GM18517 (cell line): ENCODE results near the gene C19orf38.
"Not testable (repeated sequence)": the region's sequence is repeated elsewhere in the genome, so short reads cannot be mapped to it uniquely, and the experiment has no call there.

ENCODE experiments used
- ATAC-seq: cut with Tn5 transposase; IDR thresholded peaks from one replicate; pipeline ENCODE4 v1.9.1; 2021; ENCODE audit warnings: mild to moderate bottlenecking, moderate library complexity; ENCODE audit not compliant: unreplicated experiment

C19orf38 gene

GRCh38 chr19:10820173-10820572, 28.0 kb upstream of the C19orf38 start:
- ATAC-seq: no peak

DNA sequence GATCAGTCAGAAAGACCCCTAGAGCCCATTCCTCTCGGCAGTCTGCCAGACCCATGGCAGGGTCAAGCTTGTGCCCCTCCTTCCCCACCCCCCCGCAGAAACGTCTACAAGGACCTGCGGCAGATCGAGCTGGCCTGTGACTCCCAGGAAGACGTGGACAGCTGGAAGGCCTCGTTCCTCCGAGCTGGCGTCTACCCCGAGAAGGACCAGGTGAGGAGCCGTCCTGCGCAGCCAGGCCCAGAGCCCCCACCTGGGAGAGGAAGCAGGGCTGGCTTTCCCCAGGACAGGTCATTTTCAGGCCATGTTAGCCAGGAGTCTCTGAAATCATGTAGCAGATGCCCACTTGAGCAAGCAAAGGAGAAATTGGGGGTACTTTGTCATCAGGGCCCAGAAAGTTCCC, 24.5 kb upstream of the C19orf38 start:
- no peak for ATAC-seq

DNA sequence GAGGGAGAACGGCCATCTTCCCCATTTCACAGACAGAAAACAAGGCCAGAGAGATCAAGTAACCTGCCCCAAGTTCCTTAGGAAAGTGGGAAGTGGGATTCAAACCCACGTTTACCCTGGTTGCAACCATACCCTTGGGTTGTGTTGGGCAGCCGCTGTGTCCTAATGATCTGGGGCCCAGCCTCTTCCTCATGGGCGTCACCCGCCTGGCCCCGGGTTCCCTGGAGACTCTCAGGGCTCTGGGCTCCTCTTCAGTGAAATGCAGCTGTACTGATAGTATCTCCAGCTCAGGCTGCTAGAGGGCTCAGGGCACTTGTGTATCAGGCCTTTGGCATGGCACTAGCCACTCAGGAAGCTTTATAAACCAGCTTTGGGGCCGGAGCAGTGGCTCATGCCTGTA, 22.0 kb upstream of the C19orf38 start:
- no peak for ATAC-seq

DNA sequence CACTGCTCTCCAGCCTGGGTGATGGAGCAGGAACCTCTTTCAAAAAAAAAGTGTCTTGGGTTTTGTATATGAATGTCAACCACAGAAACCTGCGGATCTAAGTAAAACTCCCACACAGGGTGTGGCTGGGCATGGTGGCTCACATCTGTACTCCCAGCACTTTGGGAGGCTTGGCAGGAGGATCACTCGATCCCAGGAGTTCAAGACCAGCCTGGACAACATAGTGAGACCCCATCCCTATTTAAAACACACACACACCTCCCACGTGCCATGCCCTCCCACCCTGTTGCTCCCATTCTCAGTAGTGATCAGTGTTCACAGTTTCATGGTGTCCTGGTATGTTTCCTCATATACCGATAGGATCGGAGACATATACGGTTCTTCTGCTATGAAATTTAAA, 21.4 kb upstream of the C19orf38 start:
- no peak for ATAC-seq

GRCh38 chr19:10828981-10829821, 19.0 kb upstream of the C19orf38 start:
- no peak for ATAC-seq

GRCh38 chr19:10829967-10830366, 18.2 kb upstream of the C19orf38 start:
- ATAC-seq: no peak

DNA sequence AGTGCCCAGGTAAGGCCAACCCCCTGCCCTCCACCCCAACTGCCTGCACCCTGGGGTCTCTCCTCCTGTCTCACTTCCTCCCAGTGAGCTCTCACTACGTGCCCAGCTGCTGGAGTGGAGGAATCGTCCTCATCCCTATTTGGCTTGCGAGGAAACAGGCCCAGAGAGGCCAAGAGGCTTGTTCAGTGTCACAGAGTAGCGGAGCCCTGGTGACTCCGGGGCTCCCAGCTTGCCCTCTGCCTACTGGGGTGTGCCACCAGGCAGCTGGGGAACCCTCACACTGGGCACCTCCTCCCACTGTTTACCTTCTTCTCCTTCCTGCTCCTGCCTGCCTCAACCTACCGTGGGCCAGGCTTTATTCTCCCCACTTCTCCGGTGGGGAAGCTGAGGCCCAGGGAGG, 17.8 kb upstream of the C19orf38 start:
- ATAC-seq: no peak

- no peak for ATAC-seq
These were observed 17.1 kb upstream of the C19orf38 start for GRCh38 chr19:10830931-10831779.

DNA sequence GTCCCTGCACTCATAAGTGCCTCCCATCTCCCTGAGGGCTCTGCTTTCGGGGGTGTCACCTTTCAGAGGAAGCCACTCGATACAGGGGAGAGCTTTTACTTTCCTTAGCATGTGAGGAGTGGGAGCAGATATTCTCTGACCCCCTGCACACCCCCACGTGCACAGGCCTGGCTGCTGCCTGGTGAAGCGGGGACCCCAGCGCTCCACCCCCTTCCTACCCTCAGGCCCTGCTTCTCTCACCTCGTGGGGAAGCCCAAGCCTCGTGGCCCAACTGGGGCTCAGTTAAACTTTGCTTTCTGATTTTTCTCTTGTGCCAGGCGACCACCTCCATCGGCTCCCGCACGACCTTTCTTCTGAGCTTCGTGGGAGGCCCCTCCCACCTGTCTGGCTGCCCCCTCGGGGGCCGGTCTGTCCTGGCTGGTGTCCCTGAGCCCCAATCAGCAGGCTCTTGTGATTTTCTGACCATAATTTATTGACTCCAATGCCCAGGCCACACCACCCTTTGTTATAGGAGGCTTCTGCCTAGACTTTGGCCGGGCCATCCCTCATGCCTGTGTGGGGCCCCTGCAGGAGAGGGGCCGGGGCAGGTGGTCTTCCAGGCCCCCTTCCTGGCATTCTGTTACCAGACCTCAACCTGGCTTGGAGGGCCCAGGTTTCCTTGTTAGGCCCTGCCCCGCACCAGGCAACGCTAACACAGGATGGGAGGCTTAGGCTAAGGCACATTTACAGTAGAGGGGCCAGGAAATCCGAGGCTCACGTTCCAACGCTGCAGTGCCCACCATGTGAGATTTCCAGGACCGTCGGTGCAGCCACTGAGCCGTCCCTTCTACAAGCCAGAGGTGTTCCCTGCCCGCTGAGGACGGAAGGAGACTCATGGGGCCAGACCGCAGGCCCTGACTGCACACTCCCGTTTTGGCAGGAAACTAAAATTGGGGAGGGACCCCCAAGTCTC, 16.0 kb upstream of the C19orf38 start:
- no peak for ATAC-seq

- no peak for ATAC-seq
These were observed 15.3 kb upstream of the C19orf38 start for GRCh38 chr19:10832939-10833296.

- ATAC-seq: no peak
These were observed 13.0 kb upstream of the C19orf38 start for GRCh38 chr19:10835089-10835753.

- ATAC-seq: peak; percentile 72
These were observed 12.3 kb upstream of the C19orf38 start, which contains the start of gene TMED1 for GRCh38 chr19:10835754-10836478. TMED1 (minus strand) TSS chr19:10836212; CDS start chr19:10836191, 21 bp downstream.

GRCh38 chr19:10836479-10837330, 11.5 kb upstream of the C19orf38 start:
- ATAC-seq: no peak

GRCh38 chr19:10837649-10838048, 10.6 kb upstream of the C19orf38 start:
- ATAC-seq: not testable (repeated sequence)

DNA sequence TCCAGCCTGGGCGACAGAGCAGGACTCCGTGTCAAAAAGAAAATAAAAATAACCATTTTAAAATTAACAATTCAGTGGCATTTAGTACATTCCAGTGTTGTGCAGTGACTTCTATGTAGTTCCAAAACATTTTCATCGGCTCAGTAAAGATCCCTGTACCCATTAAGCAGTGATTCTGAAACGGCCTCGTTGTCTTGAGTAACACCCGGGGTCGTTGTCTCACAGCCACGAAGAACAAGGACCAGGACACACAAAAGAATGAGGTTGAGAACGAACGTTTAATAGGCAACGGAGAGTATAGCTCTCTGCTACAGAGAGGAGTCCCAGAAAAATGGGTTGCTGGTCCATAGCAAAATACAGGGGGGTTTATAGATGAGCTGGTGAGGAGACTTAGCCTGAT, 9.8 kb upstream of the C19orf38 start:
- ATAC-seq: no peak

GRCh38 chr19:10839114-10840050, 8.8 kb upstream of the C19orf38 start:
- ATAC-seq: no peak

GRCh38 chr19:10842788-10843187, 5.4 kb upstream of the C19orf38 start:
- ATAC-seq: no peak
